ENCODE data around the gene SLC4A5.

DNA sequence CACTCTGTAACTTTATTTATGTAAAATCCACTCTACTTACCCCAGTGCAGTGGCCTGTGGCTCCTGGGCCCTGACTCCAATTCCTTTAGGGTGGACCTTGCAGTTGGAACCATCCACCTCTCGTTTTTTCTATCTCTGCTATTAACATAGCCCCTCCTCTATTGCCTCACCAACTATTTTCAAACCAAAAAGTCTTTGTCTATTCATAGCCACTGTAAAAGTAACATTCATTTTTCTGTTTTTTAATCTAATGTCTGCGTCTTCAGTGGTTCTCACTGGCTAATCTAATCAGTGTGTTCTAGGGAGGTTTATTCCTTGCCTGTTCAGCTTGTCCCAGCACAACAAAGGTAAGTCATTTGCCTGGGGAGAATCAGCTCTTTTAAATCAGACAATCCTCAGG is at the start of gene SLC4A5:
- TF ChIP-seq, protein P1, sequence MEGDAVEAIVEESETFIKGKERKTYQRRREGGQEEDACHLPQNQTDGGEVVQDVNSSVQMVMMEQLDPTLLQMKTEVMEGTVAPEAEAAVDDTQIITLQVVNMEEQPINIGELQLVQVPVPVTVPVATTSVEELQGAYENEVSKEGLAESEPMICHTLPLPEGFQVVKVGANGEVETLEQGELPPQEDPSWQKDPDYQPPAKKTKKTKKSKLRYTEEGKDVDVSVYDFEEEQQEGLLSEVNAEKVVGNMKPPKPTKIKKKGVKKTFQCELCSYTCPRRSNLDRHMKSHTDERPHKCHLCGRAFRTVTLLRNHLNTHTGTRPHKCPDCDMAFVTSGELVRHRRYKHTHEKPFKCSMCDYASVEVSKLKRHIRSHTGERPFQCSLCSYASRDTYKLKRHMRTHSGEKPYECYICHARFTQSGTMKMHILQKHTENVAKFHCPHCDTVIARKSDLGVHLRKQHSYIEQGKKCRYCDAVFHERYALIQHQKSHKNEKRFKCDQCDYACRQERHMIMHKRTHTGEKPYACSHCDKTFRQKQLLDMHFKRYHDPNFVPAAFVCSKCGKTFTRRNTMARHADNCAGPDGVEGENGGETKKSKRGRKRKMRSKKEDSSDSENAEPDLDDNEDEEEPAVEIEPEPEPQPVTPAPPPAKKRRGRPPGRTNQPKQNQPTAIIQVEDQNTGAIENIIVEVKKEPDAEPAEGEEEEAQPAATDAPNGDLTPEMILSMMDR (IDR thresholded peaks at IDR 0.05) = no peak
- TF ChIP-seq POLR2A (IDR thresholded peaks at IDR 0.05) = no peak

Data from heart left ventricle (tissue), 13 donors.